ENCODE data around the gene IFFO2.

IFFO2 gene

GRCh38 chr1:18950401-18951026 lies 6.0 kb downstream of the IFFO2 start:
- peak overlapping the region; percentile 99 for H3K27ac Mint-ChIP-seq
- no peaks in the 10 kb centered on the region for H3K27me3 Mint-ChIP-seq
- peak overlapping the region; percentile 82 for H3K4me3 Mint-ChIP-seq
- peaks cover 94% of the 10 kb centered on the region for H3K4me1 Mint-ChIP-seq (ENCODE audit: low read depth)
- peaks cover 30% of the 10 kb centered on the region for H3K36me3 Mint-ChIP-seq (ENCODE audit: low read depth)
- no peaks in the 10 kb centered on the region for H3K9me3 Mint-ChIP-seq

GRCh38 chr1:18949686-18950400 lies 6.6 kb downstream of the IFFO2 start:
- Mint-ChIP-seq H3K9me3 (no peaks in the 10 kb centered on the region), H3K27ac (peak overlapping the region; percentile 99), H3K4me3 (peak overlapping the region; percentile 82), H3K4me1 (ENCODE audit: low read depth) (peaks cover 97% of the 10 kb centered on the region), H3K36me3 (ENCODE audit: low read depth) (peaks cover 29% of the 10 kb centered on the region), H3K27me3 (no peaks in the 10 kb centered on the region)

DNA sequence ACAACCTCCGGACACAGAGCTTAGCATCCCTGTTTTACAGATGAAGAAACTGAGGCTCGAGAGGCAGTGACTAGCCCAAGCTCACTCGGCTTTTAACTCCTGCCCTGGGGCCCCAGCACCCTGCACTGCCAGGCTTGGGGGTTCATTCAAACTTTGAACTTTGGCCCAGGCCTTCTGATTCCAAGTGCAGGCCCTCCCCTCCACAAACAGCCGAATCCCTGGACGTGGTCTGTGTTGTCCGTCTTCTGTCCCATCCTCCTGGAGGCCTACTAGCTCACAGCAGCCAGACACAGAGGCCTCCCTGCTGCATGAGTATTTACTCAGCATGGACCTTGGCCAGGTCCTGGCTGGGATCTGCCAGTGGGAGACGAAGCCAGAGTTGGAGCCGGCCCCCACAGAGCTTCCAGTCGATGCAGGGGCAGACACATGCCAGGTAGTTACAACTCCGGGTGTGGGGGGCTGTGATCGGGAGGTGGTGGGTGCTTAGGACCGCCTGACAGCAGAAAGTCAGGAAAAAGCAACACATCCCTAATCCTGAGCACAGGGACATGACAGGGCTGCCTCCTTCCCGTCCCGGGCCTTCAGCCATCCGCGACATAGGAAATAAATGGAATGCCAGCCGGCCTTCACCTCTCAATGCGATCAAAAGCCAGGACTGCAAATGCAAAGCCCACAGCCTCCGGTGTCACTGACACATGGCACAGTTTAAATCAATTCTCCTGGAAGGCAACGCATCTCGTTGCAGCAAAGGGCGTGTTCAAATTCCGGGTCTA lies 7.4 kb downstream of the IFFO2 start:
- Mint-ChIP-seq H3K4me3 (peak overlapping the region; percentile 82), H3K27me3 (no peaks in the 10 kb centered on the region), H3K36me3 (ENCODE audit: low read depth) (peaks cover 22% of the 10 kb centered on the region), H3K9me3 (no peaks in the 10 kb centered on the region), H3K4me1 (ENCODE audit: low read depth) (peaks cover 94% of the 10 kb centered on the region), H3K27ac (peak overlapping the region; percentile 99)

DNA sequence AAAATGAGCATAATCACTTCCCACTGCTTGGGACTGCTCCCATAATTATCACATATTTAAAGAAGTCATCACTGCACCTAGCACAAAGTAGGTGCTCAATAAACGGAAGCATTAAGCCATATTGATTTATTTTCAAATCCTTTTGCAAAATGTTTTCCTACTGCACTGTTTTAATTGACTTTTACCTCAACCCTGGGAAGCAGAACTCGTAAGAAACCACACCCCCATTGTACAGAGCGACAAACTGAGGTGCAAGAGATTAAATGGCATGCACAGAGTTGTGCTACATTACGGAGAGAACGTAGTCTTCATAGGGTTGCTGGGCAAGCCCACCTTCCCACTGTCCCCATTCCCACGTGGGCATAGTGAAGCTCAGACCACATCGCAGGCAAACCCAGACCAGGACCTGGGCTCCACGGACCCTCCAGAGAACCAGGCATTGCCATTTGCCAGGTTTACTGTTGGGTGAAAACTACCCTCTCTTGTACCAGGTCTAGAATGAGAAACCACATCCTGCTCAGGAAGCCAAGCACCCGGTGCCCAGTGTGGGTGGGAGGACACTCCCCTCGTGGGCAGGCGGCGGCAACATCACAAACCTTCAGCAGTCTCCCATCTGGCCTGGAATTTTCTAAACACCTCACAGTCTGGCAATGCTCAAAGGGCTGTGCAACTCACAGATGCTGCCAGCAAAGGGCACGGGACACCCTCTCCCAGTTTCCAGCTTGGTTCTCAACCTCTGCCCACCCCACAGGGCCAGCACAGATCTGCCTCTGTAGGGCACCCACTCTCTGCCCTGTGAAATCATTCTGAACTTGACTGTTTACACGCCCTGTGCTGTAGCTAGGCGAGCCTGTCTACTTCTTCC lies 8.2 kb downstream of the IFFO2 start:
- peaks cover 92% of the 10 kb centered on the region for H3K4me1 Mint-ChIP-seq (ENCODE audit: low read depth)
- peak overlapping the region; percentile 82 for H3K4me3 Mint-ChIP-seq
- H3K9me3 Mint-ChIP-seq, result no peaks in the 10 kb centered on the region
- peaks cover 15% of the 10 kb centered on the region for H3K36me3 Mint-ChIP-seq (ENCODE audit: low read depth)
- H3K27me3 Mint-ChIP-seq, result no peaks in the 10 kb centered on the region
- H3K27ac Mint-ChIP-seq, result peak overlapping the region; percentile 99

DNA sequence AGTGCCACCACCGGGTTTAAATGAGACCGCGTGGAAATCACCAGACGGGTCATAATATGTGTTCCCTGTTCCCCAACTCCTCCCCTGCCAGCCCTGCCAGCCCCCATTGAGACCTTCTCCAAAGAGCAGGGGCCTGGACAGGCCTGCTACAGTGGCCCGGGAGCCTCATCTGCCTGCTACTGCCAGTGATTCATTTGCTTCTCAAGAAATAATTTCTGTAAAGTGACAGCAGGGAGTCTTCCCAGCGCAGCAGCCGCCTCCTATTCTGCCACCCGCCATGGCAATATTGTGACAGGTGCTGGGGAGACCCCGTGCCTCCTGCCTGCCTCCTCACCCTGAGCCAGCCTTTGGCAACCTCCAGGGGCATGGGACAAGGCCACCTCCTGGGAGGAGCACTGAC lies 8.9 kb downstream of the IFFO2 start:
- Mint-ChIP-seq H3K36me3 (ENCODE audit: low read depth) (peaks cover 12% of the 10 kb centered on the region), H3K9me3 (no peaks in the 10 kb centered on the region), H3K4me3 (peak overlapping the region; percentile 82), H3K27ac (peak overlapping the region; percentile 99), H3K4me1 (ENCODE audit: low read depth) (peaks cover 87% of the 10 kb centered on the region), H3K27me3 (no peaks in the 10 kb centered on the region)

- no peaks in the 10 kb centered on the region for H3K9me3 Mint-ChIP-seq
- H3K4me3 Mint-ChIP-seq, result no peak overlapping the region
- peaks cover 4% of the 10 kb centered on the region for H3K36me3 Mint-ChIP-seq (ENCODE audit: low read depth)
- no peaks in the 10 kb centered on the region for H3K27me3 Mint-ChIP-seq
- peak overlapping the region; percentile 99 for H3K27ac Mint-ChIP-seq
- H3K4me1 Mint-ChIP-seq (ENCODE audit: low read depth), result peaks cover 79% of the 10 kb centered on the region
Observed at GRCh38 chr1:18946550-18947381, 9.7 kb downstream of the IFFO2 start.

GRCh38 chr1:18945401-18945849 lies 11.1 kb downstream of the IFFO2 start:
- Mint-ChIP-seq H3K27me3 (no peaks in the 10 kb centered on the region), H3K36me3 (ENCODE audit: low read depth) (peaks cover 3% of the 10 kb centered on the region), H3K4me1 (ENCODE audit: low read depth) (peaks cover 74% of the 10 kb centered on the region), H3K27ac (no peak overlapping the region), H3K9me3 (no peaks in the 10 kb centered on the region), H3K4me3 (no peak overlapping the region)

- Mint-ChIP-seq H3K27ac (no peak overlapping the region), H3K4me1 (ENCODE audit: low read depth) (peaks cover 74% of the 10 kb centered on the region), H3K4me3 (no peak overlapping the region), H3K27me3 (no peaks in the 10 kb centered on the region), H3K9me3 (no peaks in the 10 kb centered on the region), H3K36me3 (ENCODE audit: low read depth) (peaks cover 3% of the 10 kb centered on the region)
Observed at GRCh38 chr1:18944810-18945209, 11.7 kb downstream of the IFFO2 start.

DNA sequence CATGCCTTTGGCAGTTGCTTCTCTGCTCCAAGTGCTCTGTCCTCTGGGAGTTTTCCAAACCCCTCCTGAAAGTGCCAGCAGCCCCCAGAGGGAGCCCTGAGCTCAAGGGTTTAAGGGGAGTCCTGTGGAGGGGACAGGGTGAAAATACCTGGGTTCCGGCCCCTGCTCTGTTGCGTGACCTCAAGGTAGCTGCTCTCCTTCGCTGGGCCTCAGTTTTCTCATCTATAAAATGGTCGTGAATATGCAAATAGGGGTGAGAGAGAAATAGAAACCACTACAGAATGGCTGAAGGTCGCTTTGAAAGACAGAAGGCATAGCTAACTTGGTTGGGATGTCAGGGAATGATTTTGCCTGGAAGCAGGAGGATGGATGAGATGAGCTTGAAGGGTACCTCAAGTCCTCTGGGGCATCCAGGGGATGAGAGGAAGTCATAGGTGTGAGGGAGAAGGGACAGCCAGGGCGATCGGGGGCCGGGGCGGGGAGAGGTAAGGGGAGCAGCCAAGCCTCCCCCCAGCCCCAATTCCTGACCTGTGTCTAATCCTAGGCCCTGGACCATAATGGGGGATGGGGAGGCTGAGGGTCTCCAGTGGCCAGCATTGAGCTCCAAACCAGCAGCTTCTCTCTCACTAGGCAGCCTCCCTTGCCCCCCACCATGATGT lies 12.4 kb downstream of the IFFO2 start:
- H3K4me1 Mint-ChIP-seq (ENCODE audit: low read depth), result peaks cover 71% of the 10 kb centered on the region
- H3K27me3 Mint-ChIP-seq, result no peaks in the 10 kb centered on the region
- H3K9me3 Mint-ChIP-seq, result no peaks in the 10 kb centered on the region
- no peaks in the 10 kb centered on the region for H3K36me3 Mint-ChIP-seq (ENCODE audit: low read depth)
- H3K4me3 Mint-ChIP-seq, result no peak overlapping the region
- no peak overlapping the region for H3K27ac Mint-ChIP-seq

DNA sequence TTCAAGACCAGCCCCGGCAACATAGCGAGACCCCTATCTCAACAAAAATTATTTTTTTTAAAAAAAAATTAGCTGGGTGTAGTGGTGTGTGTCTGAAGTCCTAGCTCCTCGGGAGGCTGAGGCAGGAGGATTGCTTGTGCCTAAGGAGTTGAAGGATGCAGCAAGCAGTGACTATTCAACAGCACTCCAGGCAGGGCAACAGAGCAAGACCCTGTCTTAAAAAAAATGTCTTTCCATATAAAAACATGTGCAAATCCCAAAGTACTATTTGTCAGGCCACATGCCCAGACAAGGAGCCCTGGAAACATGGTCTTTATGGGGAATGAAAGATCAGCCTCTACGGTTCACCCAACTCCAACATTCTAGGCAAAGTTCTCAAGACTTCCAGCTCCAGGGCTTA lies 13.3 kb downstream of the IFFO2 start:
- Mint-ChIP-seq H3K9me3 (no peaks in the 10 kb centered on the region), H3K4me1 (ENCODE audit: low read depth) (peaks cover 62% of the 10 kb centered on the region), H3K36me3 (ENCODE audit: low read depth) (no peaks in the 10 kb centered on the region), H3K27ac (no peak overlapping the region), H3K27me3 (no peaks in the 10 kb centered on the region), H3K4me3 (no peak overlapping the region)

- no peak overlapping the region for H3K4me3 Mint-ChIP-seq
- H3K9me3 Mint-ChIP-seq, result no peaks in the 10 kb centered on the region
- H3K4me1 Mint-ChIP-seq (ENCODE audit: low read depth), result peaks cover 55% of the 10 kb centered on the region
- H3K36me3 Mint-ChIP-seq (ENCODE audit: low read depth), result no peaks in the 10 kb centered on the region
- H3K27ac Mint-ChIP-seq, result no peak overlapping the region
- H3K27me3 Mint-ChIP-seq, result no peaks in the 10 kb centered on the region
Observed at GRCh38 chr1:18942340-18942739, 14.1 kb downstream of the IFFO2 start.

DNA sequence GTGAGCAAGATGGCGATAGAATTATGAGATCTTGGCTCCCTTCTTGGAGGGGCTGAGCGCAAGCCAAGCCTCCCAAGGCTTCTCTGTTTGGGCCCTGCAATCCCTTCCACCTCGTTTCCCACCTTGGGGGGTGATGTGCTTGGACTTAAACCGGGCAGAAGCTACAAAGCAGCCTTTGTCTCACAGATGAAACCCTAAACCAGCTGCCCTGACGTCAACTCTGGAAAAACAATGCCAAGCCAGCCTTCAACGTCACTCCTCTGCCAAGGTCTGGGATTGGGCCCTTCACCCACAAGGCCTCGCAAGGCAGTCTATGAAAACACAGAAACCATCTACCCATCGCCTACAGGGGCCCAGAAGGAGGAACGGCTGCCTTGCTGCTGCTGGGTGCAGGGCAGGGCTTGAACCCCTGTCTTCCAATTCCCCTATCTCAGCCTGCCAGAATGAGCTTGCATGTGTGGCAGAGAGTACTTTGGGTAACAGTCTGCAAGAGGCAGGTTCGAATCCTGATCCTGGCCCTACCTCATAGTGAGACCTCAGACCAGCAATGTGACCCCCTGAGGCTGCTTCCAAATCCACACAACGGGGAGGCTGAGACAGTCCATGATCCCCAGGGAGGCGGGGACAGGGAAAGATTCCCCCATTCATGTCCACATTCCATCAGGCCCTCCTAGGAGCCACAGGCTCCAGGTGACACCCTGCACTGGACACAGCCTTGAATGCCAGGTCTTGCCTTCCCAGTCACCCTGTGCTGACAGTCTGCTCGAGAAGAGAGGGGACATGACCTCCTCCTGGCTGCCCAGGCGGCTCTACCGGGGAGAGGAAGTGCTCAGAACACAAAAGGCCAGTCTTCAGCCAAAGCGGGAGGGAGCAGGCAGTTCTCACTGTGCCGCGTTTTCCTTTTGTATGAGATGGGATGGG lies 15.0 kb downstream of the IFFO2 start:
- Mint-ChIP-seq H3K27ac (no peak overlapping the region), H3K4me1 (ENCODE audit: low read depth) (peaks cover 54% of the 10 kb centered on the region), H3K4me3 (no peak overlapping the region), H3K27me3 (no peaks in the 10 kb centered on the region), H3K9me3 (no peaks in the 10 kb centered on the region), H3K36me3 (ENCODE audit: low read depth) (no peaks in the 10 kb centered on the region)

Data from stimulated activated naive CD8-positive, alpha-beta T cell treated with anti-CD3 and anti-CD28 coated beads, Interleukin-15, Interleukin-2, amounts not matched to agents 100 ng/mL and 50 ng/mL, for 24 hours (primary cell).